DND-41 (cell line): ENCODE measurements around the gene LYRM1.

Source experiments
- ATAC-seq: fragments of 200-7000 bp; cut with Tn5 transposase; 3 replicates; pipeline ENCODE4 v1.9.1; 2021; ENCODE audit warnings: low read depth; ENCODE audit not compliant: insufficient read depth
- DNase-seq: peaks from one replicate; pipeline ENCODE4 v3.0.0-alpha.2; 2020
- H2AFZ ChIP-seq: 2 replicates; pipeline ENCODE4 v1.6.0; 2012; ENCODE audit warnings: low read depth, low read length
- H3K27ac ChIP-seq: 2 replicates; pipeline ENCODE4 v1.5.1; 2012; ENCODE audit warnings: low read length, inconsistent platforms
- H3K27me3 ChIP-seq: fragments of 200-600 bp; sonication (generic); 2 replicates; pipeline ENCODE4 v1.6.0; 2012; ENCODE audit warnings: low read length, mild to moderate bottlenecking, inconsistent platforms; ENCODE audit not compliant: insufficient read depth, poor library complexity
- H3K36me3 ChIP-seq: 2 replicates; pipeline ENCODE4 v1.5.1; 2012; ENCODE audit warnings: low read length, inconsistent platforms; ENCODE audit not compliant: insufficient read depth
- H3K4me1 ChIP-seq: 2 replicates; pipeline ENCODE4 v1.5.1; 2012; ENCODE audit warnings: mild to moderate bottlenecking, low read length; ENCODE audit not compliant: insufficient read depth
- H3K4me2 ChIP-seq: 2 replicates; pipeline ENCODE4 v1.6.0; 2012; ENCODE audit warnings: mild to moderate bottlenecking, moderate library complexity, low read length, inconsistent platforms; ENCODE audit not compliant: insufficient read depth
- H3K4me3 ChIP-seq, 2 experiments: fragments of 200-600 bp in 1 of 2; shearing (Covaris generic) in 1 of 2; 2 replicates each; pipeline ENCODE4 v1.5.1; 2012 to 2016; ENCODE audit warnings: inconsistent platforms in 2 of 2, low read length in 2 of 2, mild to moderate bottlenecking in 2 of 2, low read depth in 1 of 2, moderate library complexity in 1 of 2
- H3K79me2 ChIP-seq: 2 replicates; pipeline ENCODE4 v1.6.0; 2012; ENCODE audit warnings: low read length, inconsistent platforms; ENCODE audit not compliant: insufficient read depth
- H3K9ac ChIP-seq: 2 replicates; pipeline ENCODE4 v1.6.0; 2012; ENCODE audit warnings: low read depth, mild to moderate bottlenecking, inconsistent platforms, low read length, moderate library complexity
- H3K9me3 ChIP-seq: 2 replicates; pipeline ENCODE4 v1.5.1; 2012; ENCODE audit warnings: low read length, moderate library complexity, mild to moderate bottlenecking, inconsistent platforms; ENCODE audit not compliant: insufficient read depth, severe bottlenecking
- H4K20me1 ChIP-seq: 2 replicates; pipeline ENCODE4 v1.6.0; 2012; ENCODE audit warnings: low read length; ENCODE audit not compliant: insufficient read depth
- EZH2 ChIP-seq: IDR thresholded peaks from 3 replicates; pipeline ENCODE4 v1.6.1; 2012; ENCODE audit warnings: borderline replicate concordance, low read depth, mild to moderate bottlenecking, moderate library complexity, low read length, inconsistent platforms; ENCODE audit not compliant: severe bottlenecking
- TF ChIP-seq, protein P1 (sequence below): IDR thresholded peaks from 2 replicates; pipeline ENCODE4 v1.5.1; 2012; ENCODE audit warnings: borderline replicate concordance, low read length, moderate library complexity, mild to moderate bottlenecking; ENCODE audit not compliant: poor library complexity, severe bottlenecking; ENCODE audit errors: extremely low read depth

Gene LYRM1

DNA sequence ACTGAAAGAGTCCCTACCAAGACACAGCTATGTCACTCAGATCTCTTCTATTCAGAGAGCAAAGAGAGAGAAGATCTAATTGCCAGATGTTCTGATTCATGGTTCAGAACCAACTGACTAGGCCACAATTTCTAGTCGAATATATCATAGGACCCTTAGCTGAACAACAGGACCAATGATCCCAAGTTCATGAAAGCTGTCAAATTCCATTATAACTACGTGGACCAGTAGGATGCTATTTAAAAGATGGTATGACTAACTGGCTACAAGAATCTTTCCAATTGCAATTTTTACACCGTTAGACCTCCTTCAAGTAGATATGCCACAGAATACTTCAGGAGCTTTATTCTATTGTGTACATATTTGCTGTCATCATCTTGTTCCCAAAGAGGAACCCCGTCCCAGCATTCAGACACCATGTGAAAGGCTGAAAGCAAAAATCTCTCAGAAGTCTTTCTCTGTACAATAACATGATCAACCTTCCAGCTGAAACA is 26.4 kb upstream of the LYRM1 start:
- Histone ChIP-seq H4K20me1 (peaks cover 13% of the 10 kb centered on the region), H3K4me1 (0 out of 2 replicates have a peak, but pooled peaks cover 3% of the 10 kb centered on the region), H2AFZ (no peak overlapping the region), H3K9ac (no peak overlapping the region), H3K9me3 (no peaks in the 10 kb centered on the region), H3K4me2 (no peak overlapping the region), H3K27ac (no peak overlapping the region), H3K4me3 (no peak overlapping the region), H3K36me3 (no peaks in the 10 kb centered on the region), H3K27me3 (no peaks in the 10 kb centered on the region), H3K79me2 (no peaks in the 10 kb centered on the region; the same call in 1 of the 2 replicates)
- no peak for DNase-seq
- no peak for ATAC-seq
- TF ChIP-seq, protein P1, sequence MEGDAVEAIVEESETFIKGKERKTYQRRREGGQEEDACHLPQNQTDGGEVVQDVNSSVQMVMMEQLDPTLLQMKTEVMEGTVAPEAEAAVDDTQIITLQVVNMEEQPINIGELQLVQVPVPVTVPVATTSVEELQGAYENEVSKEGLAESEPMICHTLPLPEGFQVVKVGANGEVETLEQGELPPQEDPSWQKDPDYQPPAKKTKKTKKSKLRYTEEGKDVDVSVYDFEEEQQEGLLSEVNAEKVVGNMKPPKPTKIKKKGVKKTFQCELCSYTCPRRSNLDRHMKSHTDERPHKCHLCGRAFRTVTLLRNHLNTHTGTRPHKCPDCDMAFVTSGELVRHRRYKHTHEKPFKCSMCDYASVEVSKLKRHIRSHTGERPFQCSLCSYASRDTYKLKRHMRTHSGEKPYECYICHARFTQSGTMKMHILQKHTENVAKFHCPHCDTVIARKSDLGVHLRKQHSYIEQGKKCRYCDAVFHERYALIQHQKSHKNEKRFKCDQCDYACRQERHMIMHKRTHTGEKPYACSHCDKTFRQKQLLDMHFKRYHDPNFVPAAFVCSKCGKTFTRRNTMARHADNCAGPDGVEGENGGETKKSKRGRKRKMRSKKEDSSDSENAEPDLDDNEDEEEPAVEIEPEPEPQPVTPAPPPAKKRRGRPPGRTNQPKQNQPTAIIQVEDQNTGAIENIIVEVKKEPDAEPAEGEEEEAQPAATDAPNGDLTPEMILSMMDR, result no peak
- no peak for TF ChIP-seq EZH2

DNA sequence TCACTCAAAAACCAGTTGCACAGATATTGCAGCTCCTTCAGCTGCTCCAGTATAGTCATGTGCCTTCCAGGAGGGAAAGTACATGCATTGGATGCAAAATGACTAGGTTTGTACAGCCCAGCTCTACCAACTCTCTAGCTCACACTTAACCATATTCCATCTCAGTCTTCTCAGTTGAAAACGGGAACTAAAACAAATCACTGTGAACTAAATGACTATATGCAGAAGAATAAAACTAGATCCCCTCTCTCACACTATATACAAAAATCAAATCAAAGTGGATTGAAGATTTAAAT is 25.3 kb upstream of the LYRM1 start:
- DNase-seq, result no peak
- Histone ChIP-seq H3K36me3 (no peaks in the 10 kb centered on the region), H3K27ac (no peak overlapping the region), H2AFZ (no peak overlapping the region), H3K4me1 (0 out of 2 replicates have a peak, but pooled peaks cover 3% of the 10 kb centered on the region), H3K9ac (no peak overlapping the region), H4K20me1 (0 out of 2 replicates have a peak, but pooled peaks cover 8% of the 10 kb centered on the region), H3K79me2 (no peaks in the 10 kb centered on the region; the same call in 1 of the 2 replicates), H3K4me3 (no peak overlapping the region), H3K27me3 (no peaks in the 10 kb centered on the region), H3K4me2 (no peak overlapping the region), H3K9me3 (no peaks in the 10 kb centered on the region)
- no peak for ATAC-seq
- TF ChIP-seq EZH2, result no peak
- TF ChIP-seq, protein P1, result no peak

DNA sequence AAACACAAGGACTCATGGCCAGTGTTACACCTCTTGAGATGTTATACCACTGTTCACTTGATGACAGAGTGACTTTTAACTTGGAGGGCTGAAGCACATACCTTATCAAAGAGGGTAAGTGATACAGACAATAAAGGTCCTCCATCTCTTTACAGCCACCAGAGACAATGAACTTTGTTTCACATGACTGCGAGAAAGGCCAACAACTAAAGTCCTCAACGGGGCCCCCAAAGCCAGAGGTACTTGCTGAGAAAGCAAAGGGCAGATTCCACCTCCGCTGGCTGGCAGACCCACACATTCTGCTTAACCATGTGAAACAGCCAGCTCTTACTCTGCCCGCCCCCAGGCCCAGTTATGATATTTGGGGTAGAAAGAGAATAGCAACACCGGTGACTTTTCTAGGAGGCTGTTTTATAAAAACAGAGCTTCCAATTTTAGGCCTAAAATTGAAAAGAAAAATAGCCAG is 21.9 kb upstream of the LYRM1 start:
- Histone ChIP-seq H3K4me1 (peaks cover 8% of the 10 kb centered on the region), H3K27me3 (no peaks in the 10 kb centered on the region), H4K20me1 (0 out of 2 replicates have a peak, but pooled peaks cover 3% of the 10 kb centered on the region), H2AFZ (no peak overlapping the region), H3K27ac (no peak overlapping the region), H3K36me3 (no peaks in the 10 kb centered on the region), H3K9ac (no peak overlapping the region), H3K9me3 (no peaks in the 10 kb centered on the region), H3K4me3 (no peak overlapping the region), H3K4me2 (no peak overlapping the region), H3K79me2 (no peaks in the 10 kb centered on the region)
- TF ChIP-seq EZH2, result no peak
- TF ChIP-seq, protein P1, result no peak
- DNase-seq (no peak), ATAC-seq (no peak)
